OCI-LY7 (cell line): Measurements from ENCODE around the gene GNG7. TPM values are rescaled to one million over a fixed set of nuclear protein-coding genes. Genes with fewer than 3 reads are reported as not detected.

ENCODE experiments used
- BruUV-seq: library from RNA; stranded (reverse); fragments of 400-500 nt; replicated peaks from 2 replicates; lab custom pipeline; 2021; lab: Mats Ljungman, UMichigan
- CTCF ChIA-PET: fragments of 300-600 bp; sonication (Branson Sonifier 250); formaldehyde crosslinking; loops from one replicate; lab custom pipeline; 2022; ENCODE audit warnings: antibody characterized with exemption; ENCODE audit not compliant: unreplicated experiment; lab: Charles Lee
- POLR2A ChIA-PET: fragments of 300-600 bp; sonication (Branson Sonifier 250); formaldehyde crosslinking; loops from one replicate; lab custom pipeline; 2022; ENCODE audit warnings: antibody characterized with exemption; lab: Charles Lee
- DNase-seq: peaks from one replicate; pipeline ENCODE4 v3.0.0-alpha.2; 2015; ENCODE audit warnings: low spot score
- H2AFZ ChIP-seq: fragments of 200-600 bp; sonication (generic), shearing (Covaris generic); 2 replicates; pipeline ENCODE4 v1.6.1; 2014; ENCODE audit warnings: mild to moderate bottlenecking, antibody characterized with exemption, low read length, moderate library complexity
- H3K27ac ChIP-seq: fragments of 200-600 bp; sonication (generic); 2 replicates; pipeline ENCODE4 v1.5.1; 2014; ENCODE audit warnings: mixed run types, low read depth, mild to moderate bottlenecking, moderate library complexity, low read length, inconsistent platforms; ENCODE audit not compliant: poor library complexity, severe bottlenecking
- H3K36me3 ChIP-seq: fragments of 200-600 bp; sonication (generic); 2 replicates; pipeline ENCODE4 v1.6.1; 2014; ENCODE audit warnings: mild to moderate bottlenecking, antibody characterized with exemption, low read length, moderate library complexity, mixed read lengths; ENCODE audit not compliant: insufficient read depth
- H3K4me1 ChIP-seq: fragments of 200-600 bp; sonication (generic); 2 replicates; pipeline ENCODE4 v1.5.1; 2014; ENCODE audit warnings: mild to moderate bottlenecking, low read length; ENCODE audit not compliant: insufficient read depth, poor library complexity, severe bottlenecking
- H3K4me2 ChIP-seq: fragments of 200-600 bp; sonication (generic); 2 replicates; pipeline ENCODE4 v1.6.1; 2014; ENCODE audit warnings: mild to moderate bottlenecking, low read length
- H3K4me3 ChIP-seq: fragments of 200-600 bp; sonication (generic); 2 replicates; pipeline ENCODE4 v1.5.1; 2014; ENCODE audit warnings: mild to moderate bottlenecking, low read depth, low read length; ENCODE audit not compliant: poor library complexity, severe bottlenecking
- H3K79me2 ChIP-seq: fragments of 200-600 bp; sonication (generic); 2 replicates; pipeline ENCODE4 v1.6.1; 2016; ENCODE audit warnings: low read depth, mild to moderate bottlenecking, low read length, moderate library complexity, mixed read lengths; ENCODE audit not compliant: insufficient read depth
- H3K9me2 ChIP-seq: fragments of 200-600 bp; sonication (generic); 2 replicates; pipeline ENCODE4 v1.6.1; 2016; ENCODE audit warnings: mild to moderate bottlenecking, low read length, mixed read lengths; ENCODE audit not compliant: insufficient read depth
- H3K9me3 ChIP-seq: fragments of 200-600 bp; sonication (generic); 2 replicates; pipeline ENCODE4 v1.6.1; 2014; ENCODE audit warnings: mild to moderate bottlenecking, mixed run types, low read length, mixed read lengths
- H4K20me1 ChIP-seq: fragments of 200-600 bp; sonication (generic); 2 replicates; pipeline ENCODE4 v1.6.1; 2014; ENCODE audit warnings: mild to moderate bottlenecking, antibody characterized with exemption, low read length, moderate library complexity, mixed read lengths; ENCODE audit not compliant: insufficient read depth
- CTCF ChIP-seq: fragments of 200-600 bp; sonication (generic); conservative IDR thresholded peaks from 2 replicates; pipeline ENCODE4 v1.5.1; 2014; ENCODE audit warnings: mild to moderate bottlenecking, antibody characterized with exemption, low read length, moderate library complexity, mixed read lengths
- EZH2phosphoT487 ChIP-seq: fragments of 200-600 bp; sonication (generic); IDR thresholded peaks from 2 replicates; pipeline ENCODE4 v1.6.1; 2018; ENCODE audit warnings: low read depth, borderline replicate concordance, mild to moderate bottlenecking, mixed run types, antibody characterized with exemption, low read length, moderate library complexity, mixed read lengths
- intact Hi-C: fragments of 100-400 bp; cut with micrococcal nuclease; formaldehyde crosslinking; loops from one replicate; pipeline ENCODE4 v1.10.0; 2022; ENCODE audit not compliant: unreplicated experiment
- total RNA-seq, 2 experiments: library from RNA; depleted of rRNA in 1 of 2; stranded (reverse); fragments of >200 nt in 1 of 2; shearing (Covaris generic) in 1 of 2; gene quantifications; 2 replicates each; pipeline ENCODE4 v1.2.3, GENCODE V29; 2014 to 2022

Gene GNG7
- total RNA-seq, 2 experiments from 2014 or later = 13.9 to 15.3 TPM

- intact Hi-C loops = no loop called here
- no peak for TF ChIP-seq EZH2phosphoT487
- Histone ChIP-seq H4K20me1 (no peaks in the 10 kb centered on the region), H3K27ac (no peak overlapping the region), H3K4me2 (no peak overlapping the region), H3K79me2 (no peaks in the 10 kb centered on the region), H2AFZ (no peak overlapping the region), H3K36me3 (no peaks in the 10 kb centered on the region), H3K9me2 (no peaks in the 10 kb centered on the region), H3K4me1 (no peaks in the 10 kb centered on the region), H3K9me3 (peaks cover 9% of the 10 kb centered on the region; the same call in 1 of the 2 replicates), H3K4me3 (no peak overlapping the region)
- ChIA-PET CTCF (no interaction called here), POLR2A (no interaction called here)
- DNase-seq = no peak
- no TSS peak for BruUV-seq
Measured at GRCh38 chr19:2577722-2578335, 124.7 kb downstream of the GNG7 start.

GRCh38 chr19:2575734-2576481, 126.6 kb downstream of the GNG7 start:
- no peaks in the 10 kb centered on the region for H3K79me2 ChIP-seq
- intact Hi-C loops = no loop called here
- ChIA-PET POLR2A (no interaction called here), CTCF (no interaction called here)
- no peaks in the 10 kb centered on the region for H3K4me1 ChIP-seq
- H3K36me3 ChIP-seq = no peaks in the 10 kb centered on the region
- H2AFZ ChIP-seq = no peak overlapping the region
- no peak overlapping the region for H3K4me2 ChIP-seq
- no TSS peak for BruUV-seq
- H3K4me3 ChIP-seq = no peak overlapping the region
- TF ChIP-seq CTCF (no peak), EZH2phosphoT487 (no peak)
- no peaks in the 10 kb centered on the region for H4K20me1 ChIP-seq
- no peak overlapping the region for H3K27ac ChIP-seq
- no peaks in the 10 kb centered on the region for H3K9me3 ChIP-seq
- DNase-seq = no peak
- no peaks in the 10 kb centered on the region for H3K9me2 ChIP-seq

- BruUV-seq = no TSS peak
- no peak overlapping the region for H3K4me3 ChIP-seq
- H3K27ac ChIP-seq = no peak overlapping the region
- intact Hi-C loops = no loop called here
- H4K20me1 ChIP-seq = no peaks in the 10 kb centered on the region
- CTCF ChIA-PET = no interaction called here
- POLR2A ChIA-PET = no interaction called here
- H3K4me1 ChIP-seq = no peaks in the 10 kb centered on the region
- H3K9me3 ChIP-seq = no peaks in the 10 kb centered on the region
- no peak overlapping the region for H2AFZ ChIP-seq
- H3K79me2 ChIP-seq = no peaks in the 10 kb centered on the region
- TF ChIP-seq EZH2phosphoT487 (no peak), CTCF (no peak)
- H3K36me3 ChIP-seq = no peaks in the 10 kb centered on the region
- no peaks in the 10 kb centered on the region for H3K9me2 ChIP-seq
- H3K4me2 ChIP-seq = no peak overlapping the region
- no peak for DNase-seq
Measured at GRCh38 chr19:2574971-2575630, 127.4 kb downstream of the GNG7 start.
